BLaER1 treated with 17β-estradiol and CSF1 and Interleukin-3, amounts not matched to agents 10 nM and 100 nM (cell line): ENCODE results near the gene MAP2K5.

Experiments used
- H3K27ac ChIP-seq, 11 experiments: shearing (Covaris generic); formaldehyde crosslinking; 2 replicates each; pipeline ENCODE4 v1.8.1; 2022
- H3K27me3 ChIP-seq, 11 experiments: shearing (Covaris generic); formaldehyde crosslinking; 2 replicates each; pipeline ENCODE4 v1.8.1; 2022
- H3K36me3 ChIP-seq, 11 experiments: shearing (Covaris generic); formaldehyde crosslinking; 2 replicates each; pipeline ENCODE4 v1.8.1; 2022
- H3K4me1 ChIP-seq, 10 experiments: shearing (Covaris generic); formaldehyde crosslinking; 2 replicates each; pipeline ENCODE4 v1.8.1; 2022
- H3K4me2 ChIP-seq, 11 experiments: shearing (Covaris generic); formaldehyde crosslinking; 2 replicates each; pipeline ENCODE4 v1.8.1; 2022
- H3K4me3 ChIP-seq, 10 experiments: shearing (Covaris generic); formaldehyde crosslinking; 2 replicates each; pipeline ENCODE4 v1.8.1; 2022
- H3K9ac ChIP-seq, 11 experiments: shearing (Covaris generic); formaldehyde crosslinking; 2 replicates each; pipeline ENCODE4 v1.8.1; 2022
- H3K9me3 ChIP-seq, 11 experiments: shearing (Covaris generic); formaldehyde crosslinking; replicated peaks in 1 of 11; 2 replicates each; pipeline ENCODE4 v1.8.1; 2022
- H4K20me1 ChIP-seq, 11 experiments: shearing (Covaris generic); formaldehyde crosslinking; 2 replicates each; pipeline ENCODE4 v1.8.1; 2022
- Cebpa-rat ChIP-seq, 11 experiments: shearing (Covaris generic); IDR thresholded peaks; 2 replicates each; pipeline ENCODE4 v1.8.1; 2022

Gene MAP2K5

DNA sequence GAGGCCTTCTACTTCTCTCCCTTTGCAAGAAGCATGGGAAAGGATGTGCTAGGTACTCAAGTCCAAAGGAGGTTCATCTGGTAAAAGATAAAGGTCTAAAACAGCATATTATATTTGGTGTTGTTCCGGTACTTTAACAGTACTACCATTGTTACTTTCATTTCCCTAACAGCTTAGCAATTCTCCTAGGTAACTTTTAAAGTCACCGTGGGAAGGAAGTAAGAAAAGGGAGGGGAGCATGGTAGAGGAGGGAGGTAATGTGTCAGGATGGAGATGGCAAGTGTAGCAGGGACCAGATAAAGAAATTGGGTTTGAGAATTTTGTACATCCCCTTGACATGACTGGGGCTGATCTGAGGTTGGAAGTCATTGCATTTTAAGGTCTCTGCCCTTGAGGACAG, 193.4 kb downstream of the MAP2K5 start:
- Histone ChIP-seq H3K4me3 (no peak overlapping the region), H4K20me1 (no peaks in the 10 kb centered on the region), H3K36me3 (peaks cover 0 to 6% (median 0%) of the 10 kb centered on the region in 11 experiments; a peak in 2 of 22 replicates), H3K4me2 (peak overlapping the region in 7 of 11 experiments; percentile 4 to 39 (median 34); a peak in 9 of 22 replicates), H3K9me3 (no peaks in the 10 kb centered on the region), H3K9ac (no peak overlapping the region), H3K4me1 (peaks cover 4 to 20% (median 13%) of the 10 kb centered on the region in 10 experiments; a peak in 14 of 20 replicates), H3K27me3 (no peaks in the 10 kb centered on the region), H3K27ac (no peak overlapping the region)
- no peak for TF ChIP-seq Cebpa-rat (IDR thresholded peaks at IDR 0.05)

DNA sequence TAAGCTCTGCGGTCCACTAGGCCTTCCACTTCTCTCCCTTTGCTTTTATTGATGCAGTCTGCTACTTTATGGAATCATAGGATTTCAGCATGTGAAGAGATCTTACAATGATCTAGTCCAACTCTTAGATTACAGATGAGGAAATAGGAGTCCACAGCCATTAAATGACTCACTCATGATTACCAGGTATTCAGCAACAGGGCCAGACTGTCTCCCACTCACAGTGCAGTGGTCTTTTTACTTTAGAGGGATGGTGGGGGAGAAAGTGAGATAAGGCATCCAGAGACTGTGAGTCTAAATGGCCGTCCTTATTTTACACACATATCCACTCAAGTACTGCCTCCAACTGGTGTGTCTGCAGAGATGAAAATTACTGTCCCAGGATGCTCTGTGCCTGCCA, 194.3 kb downstream of the MAP2K5 start:
- no peak overlapping the region for H3K4me2 ChIP-seq
- no peak overlapping the region for H3K4me3 ChIP-seq
- H3K27ac ChIP-seq: no peak overlapping the region
- H3K9ac ChIP-seq: no peak overlapping the region
- no peak for TF ChIP-seq Cebpa-rat (IDR thresholded peaks at IDR 0.05)
- no peaks in the 10 kb centered on the region for H3K9me3 ChIP-seq
- peaks cover 0 to 6% (median 0%) of the 10 kb centered on the region in 11 experiments; a peak in 2 of 22 replicates for H3K36me3 ChIP-seq
- no peaks in the 10 kb centered on the region for H3K27me3 ChIP-seq
- H3K4me1 ChIP-seq: peaks cover 9 to 27% (median 19%) of the 10 kb centered on the region in 10 experiments; a peak in 17 of 20 replicates
- no peaks in the 10 kb centered on the region for H4K20me1 ChIP-seq

DNA sequence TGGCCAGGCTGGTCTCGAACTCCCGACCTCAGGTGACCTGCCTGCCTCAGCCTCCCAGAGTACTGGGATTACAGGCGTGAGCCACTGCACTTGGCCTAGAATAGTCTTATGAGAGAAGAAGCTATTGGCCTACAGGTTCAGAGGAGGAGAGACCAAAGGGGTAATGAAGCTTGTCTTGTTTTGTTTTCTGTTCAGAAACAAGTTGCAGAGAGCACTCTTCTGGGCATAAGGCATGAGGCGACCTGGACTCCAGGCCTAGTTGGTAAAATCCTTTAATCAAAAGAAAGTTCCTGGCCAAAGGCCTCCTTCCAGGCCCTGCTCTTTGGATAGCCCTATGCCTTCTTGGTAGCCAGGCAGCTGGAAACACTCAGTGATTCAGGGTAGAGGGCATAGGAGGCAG, 195.6 kb downstream of the MAP2K5 start:
- no peak overlapping the region for H3K4me3 ChIP-seq
- H3K4me2 ChIP-seq: no peak overlapping the region
- no peak overlapping the region for H3K9ac ChIP-seq
- H4K20me1 ChIP-seq: no peaks in the 10 kb centered on the region
- TF ChIP-seq Cebpa-rat (IDR thresholded peaks at IDR 0.05): no peak
- peaks cover 0 to 6% (median 0%) of the 10 kb centered on the region in 11 experiments; a peak in 2 of 22 replicates for H3K36me3 ChIP-seq
- H3K27me3 ChIP-seq: no peaks in the 10 kb centered on the region
- H3K4me1 ChIP-seq: peaks cover 9 to 27% (median 19%) of the 10 kb centered on the region in 10 experiments; a peak in 17 of 20 replicates
- no peaks in the 10 kb centered on the region for H3K9me3 ChIP-seq
- no peak overlapping the region for H3K27ac ChIP-seq

- no peak for TF ChIP-seq Cebpa-rat (IDR thresholded peaks at IDR 0.05)
- H3K4me3 ChIP-seq: no peak overlapping the region
- no peaks in the 10 kb centered on the region for H3K27me3 ChIP-seq
- H3K4me2 ChIP-seq: peak overlapping the region in 7 of 11 experiments; percentile 14 to 65 (median 48); a peak in 11 of 22 replicates
- H3K9ac ChIP-seq: no peak overlapping the region
- H3K36me3 ChIP-seq: peaks cover 0 to 6% (median 0%) of the 10 kb centered on the region in 11 experiments; a peak in 2 of 22 replicates
- peaks cover 8 to 28% (median 18%) of the 10 kb centered on the region in 10 experiments; a peak in 17 of 20 replicates for H3K4me1 ChIP-seq
- no peak overlapping the region for H3K27ac ChIP-seq
- no peaks in the 10 kb centered on the region for H4K20me1 ChIP-seq
- H3K9me3 ChIP-seq: no peaks in the 10 kb centered on the region
Observed at GRCh38 chr15:67740405-67740804, 197.9 kb downstream of the MAP2K5 start.

DNA sequence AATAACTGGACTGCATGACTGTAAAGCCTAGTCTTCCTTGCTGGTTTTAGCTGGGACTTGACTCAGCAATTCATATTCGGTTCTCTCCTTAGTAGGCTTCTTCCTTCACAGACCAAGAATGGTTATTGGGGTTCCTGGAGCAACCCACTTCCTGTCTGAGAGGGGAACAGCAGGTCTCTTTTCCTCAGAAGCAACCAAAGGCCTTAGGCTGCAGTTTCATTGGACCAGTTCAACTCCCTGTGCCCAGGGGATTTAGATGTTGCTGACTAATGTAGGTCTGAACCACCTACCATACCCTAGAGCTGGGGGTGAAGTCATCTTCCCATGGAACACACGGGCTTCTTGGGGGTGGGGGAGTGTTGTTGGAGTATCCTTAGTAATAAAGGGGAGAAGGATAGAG, 198.8 kb downstream of the MAP2K5 start:
- no peak overlapping the region for H3K9ac ChIP-seq
- peaks cover 5 to 29% (median 13%) of the 10 kb centered on the region in 10 experiments; a peak in 15 of 20 replicates for H3K4me1 ChIP-seq

DNA sequence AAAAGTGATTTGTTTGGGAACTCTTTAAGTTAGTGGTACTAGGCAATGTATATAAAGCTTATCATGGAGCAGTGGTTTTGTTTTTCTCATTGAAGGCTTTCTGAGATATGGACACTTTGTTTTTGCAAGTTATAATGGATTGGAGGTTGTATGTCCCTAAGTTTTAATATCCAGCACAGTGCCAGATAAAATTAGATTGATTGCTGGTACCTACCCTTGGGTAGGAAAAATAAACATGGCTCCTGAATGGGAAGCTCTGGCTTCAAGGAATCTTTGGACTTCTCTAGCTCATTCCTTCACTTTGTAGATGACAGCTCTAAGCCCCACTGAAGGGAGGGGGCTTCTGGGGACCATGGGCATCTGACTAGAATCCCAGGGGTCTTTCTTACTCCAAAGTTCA, 201.1 kb downstream of the MAP2K5 start:
- no peak overlapping the region for H3K4me2 ChIP-seq
- no peak overlapping the region for H3K9ac ChIP-seq
- no peaks in the 10 kb centered on the region for H3K27me3 ChIP-seq
- H3K27ac ChIP-seq: no peak overlapping the region
- no peaks in the 10 kb centered on the region for H4K20me1 ChIP-seq
- no peak for TF ChIP-seq Cebpa-rat (IDR thresholded peaks at IDR 0.05)
- peaks cover 14 to 35% (median 22%) of the 10 kb centered on the region in 10 experiments for H3K4me1 ChIP-seq
- H3K9me3 ChIP-seq: no peaks in the 10 kb centered on the region
- H3K36me3 ChIP-seq: peaks cover 0 to 5% (median 3%) of the 10 kb centered on the region in 11 experiments; a peak in 3 of 22 replicates
- no peak overlapping the region for H3K4me3 ChIP-seq

More for the DNA sequence above, 198.8 kb downstream of the MAP2K5 start:
- no peak overlapping the region for H3K4me3 ChIP-seq
- no peak for TF ChIP-seq Cebpa-rat (IDR thresholded peaks at IDR 0.05)
- H3K4me2 ChIP-seq: peak overlapping the region; percentile 6 to 65 (median 44); a peak in 18 of 22 replicates
- no peak overlapping the region for H3K27ac ChIP-seq
- H3K9me3 ChIP-seq: no peaks in the 10 kb centered on the region
- no peaks in the 10 kb centered on the region for H3K27me3 ChIP-seq
- peaks cover 0 to 6% (median 0%) of the 10 kb centered on the region in 11 experiments; a peak in 2 of 22 replicates for H3K36me3 ChIP-seq
- no peaks in the 10 kb centered on the region for H4K20me1 ChIP-seq

- Histone ChIP-seq H3K27ac (no peak overlapping the region), H3K4me3 (no peak overlapping the region), H3K4me1 (peaks cover 14 to 35% (median 22%) of the 10 kb centered on the region in 10 experiments), H4K20me1 (no peaks in the 10 kb centered on the region), H3K27me3 (no peaks in the 10 kb centered on the region), H3K9ac (no peak overlapping the region), H3K4me2 (no peak overlapping the region), H3K9me3 (no peaks in the 10 kb centered on the region), H3K36me3 (peaks cover 0 to 8% (median 3%) of the 10 kb centered on the region in 11 experiments; a peak in 2 of 22 replicates)
- TF ChIP-seq Cebpa-rat (IDR thresholded peaks at IDR 0.05): no peak
Observed at GRCh38 chr15:67744331-67745072, 202.0 kb downstream of the MAP2K5 start.

GRCh38 chr15:67745073-67746006, 202.8 kb downstream of the MAP2K5 start:
- peak overlapping the region in 1 of 11 experiments; percentile 23; a peak in 3 of 22 replicates for H3K4me2 ChIP-seq
- peaks cover 0 to 8% (median 1%) of the 10 kb centered on the region in 11 experiments; a peak in 2 of 22 replicates for H3K36me3 ChIP-seq
- H3K4me1 ChIP-seq: peaks cover 14 to 32% (median 26%) of the 10 kb centered on the region in 10 experiments
- no peak for TF ChIP-seq Cebpa-rat (IDR thresholded peaks at IDR 0.05)
- no peaks in the 10 kb centered on the region for H4K20me1 ChIP-seq
- no peaks in the 10 kb centered on the region for H3K27me3 ChIP-seq
- H3K4me3 ChIP-seq: no peak overlapping the region
- no peak overlapping the region for H3K9ac ChIP-seq
- H3K9me3 ChIP-seq: no peaks in the 10 kb centered on the region
- no peak overlapping the region for H3K27ac ChIP-seq
